ENCODE data around the gene TAPT1. TPM values are rescaled to one million over a fixed set of nuclear protein-coding genes. Genes with fewer than 3 reads are reported as not detected.

Gene TAPT1
- total RNA-seq, 5 donors from 2014 or later (not counting 1 experiment from before 2014, with no cell fraction given): 41.1 to 77.9 (median 50.3) TPM

DNA sequence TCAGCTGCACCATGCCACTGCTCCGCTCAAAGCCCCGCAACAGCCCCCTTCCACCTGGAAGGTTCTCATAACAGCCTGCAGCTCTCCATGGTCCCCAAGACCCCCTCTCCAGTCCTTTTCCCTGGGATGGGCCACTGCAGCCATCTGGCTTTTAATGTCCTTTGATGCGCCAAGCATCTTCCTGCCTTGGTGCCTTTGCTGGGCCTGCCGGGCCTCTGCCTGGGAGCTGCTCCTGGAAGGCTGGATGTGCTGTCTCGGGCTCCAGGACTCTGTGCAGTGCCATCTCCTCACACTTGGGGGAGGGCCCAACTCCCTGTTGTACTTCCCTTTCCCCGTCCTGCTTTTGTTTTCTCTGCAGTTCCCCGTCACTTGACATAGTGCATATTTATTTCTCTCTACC is 60.3 kb downstream of the TAPT1 start:
- peaks cover 0 to 8% (median 0%) of the 10 kb centered on the region in 3 donors for H3K4me1 Mint-ChIP-seq
- ChIA-PET CTCF (no interaction called here), POLR2A (no interaction called here)
- H3K4me3 Mint-ChIP-seq: no peak overlapping the region
- Histone ChIP-seq H3K4me1 (ENCODE audit: control insufficient read depth in 1 of 2, extremely low read depth in 1 of 2, insufficient read depth in 2 of 2, low read length in 2 of 2) (no peaks in the 10 kb centered on the region), H3K9me3 (no peaks in the 10 kb centered on the region), H3K27ac (ENCODE audit: low read length) (no peak overlapping the region), H3K36me3 (ENCODE audit: control insufficient read depth in 2 of 2, extremely low read depth in 1 of 2, insufficient read depth in 1 of 2, low read length in 1 of 2) (peaks cover 0 to 64% of the 10 kb centered on the region in 2 donors), H3K4me3 (ENCODE audit: control insufficient read depth in 1 of 2, extremely low read depth in 1 of 2, low read length in 1 of 2) (no peak overlapping the region), H3K27me3 (replicated peaks in 1 of 2; ENCODE audit: control insufficient read depth in 2 of 2, extremely low read depth in 1 of 2, insufficient read depth in 2 of 2, low read length in 1 of 2) (no peaks in the 10 kb centered on the region)
- DNase-seq (no peak), ATAC-seq (replicated peaks in 1 of 4) (no peak)
- no peak overlapping the region for H3K27ac Mint-ChIP-seq
- WGBS (ENCODE audit: insufficient coverage): 95% methylated on average over 5 of the region's 7 CpGs
- H3K27me3 Mint-ChIP-seq: no peaks in the 10 kb centered on the region
- H3K36me3 Mint-ChIP-seq: peaks cover 75% of the 10 kb centered on the region
- no peaks in the 10 kb centered on the region for H3K9me3 Mint-ChIP-seq

DNA sequence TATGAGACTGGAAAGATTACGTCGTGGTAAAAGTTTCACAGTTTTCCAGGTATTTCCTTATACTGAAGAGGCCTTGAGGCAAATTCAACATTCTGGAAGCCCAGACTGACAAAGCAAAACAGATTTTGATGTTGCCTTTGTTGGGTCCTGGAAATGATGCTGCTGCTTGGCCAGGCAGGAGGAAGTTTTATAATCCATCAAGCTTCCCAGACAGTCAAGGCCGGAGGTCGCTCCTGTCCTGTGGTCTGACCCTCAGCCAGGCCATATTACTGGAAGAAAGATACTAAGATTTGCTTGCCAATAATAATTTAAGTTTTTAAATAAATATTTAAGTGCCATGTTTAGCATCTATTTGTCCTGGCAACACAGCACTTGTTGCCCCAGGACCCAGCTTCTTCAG is 63.4 kb downstream of the TAPT1 start:
- H3K4me1 ChIP-seq (ENCODE audit: control insufficient read depth in 1 of 2, extremely low read depth in 1 of 2, insufficient read depth in 2 of 2, low read length in 2 of 2): no peaks in the 10 kb centered on the region
- no peak overlapping the region for H3K4me3 ChIP-seq (ENCODE audit: control insufficient read depth in 1 of 2, extremely low read depth in 1 of 2, low read length in 1 of 2)
- DNase-seq (no peak), ATAC-seq (replicated peaks in 1 of 4) (no peak)
- no peak overlapping the region for H3K4me3 Mint-ChIP-seq
- ChIA-PET POLR2A (interaction anchor here in 1 of 2 donors (0.6 kb wide), 1 partner anchor 19 kb away, joined by 3 read pairs; no protein-coding TSS in a partner anchor), CTCF (no interaction called here)
- no peaks in the 10 kb centered on the region for H3K9me3 Mint-ChIP-seq
- WGBS (ENCODE audit: insufficient coverage): 100% methylated on average over 2 of the region's 4 CpGs
- H3K36me3 ChIP-seq (ENCODE audit: control insufficient read depth in 2 of 2, extremely low read depth in 1 of 2, insufficient read depth in 1 of 2, low read length in 1 of 2): peaks cover 0 to 41% of the 10 kb centered on the region in 2 donors
- H3K27ac ChIP-seq (ENCODE audit: low read length): no peak overlapping the region
- peaks cover 0 to 8% (median 0%) of the 10 kb centered on the region in 3 donors for H3K4me1 Mint-ChIP-seq
- no peaks in the 10 kb centered on the region for H3K27me3 Mint-ChIP-seq
- no peak overlapping the region for H3K27ac Mint-ChIP-seq
- no peaks in the 10 kb centered on the region for H3K27me3 ChIP-seq (replicated peaks in 1 of 2; ENCODE audit: control insufficient read depth in 2 of 2, extremely low read depth in 1 of 2, insufficient read depth in 2 of 2, low read length in 1 of 2)
- H3K36me3 Mint-ChIP-seq: peaks cover 51% of the 10 kb centered on the region
- H3K9me3 ChIP-seq: no peaks in the 10 kb centered on the region

DNA sequence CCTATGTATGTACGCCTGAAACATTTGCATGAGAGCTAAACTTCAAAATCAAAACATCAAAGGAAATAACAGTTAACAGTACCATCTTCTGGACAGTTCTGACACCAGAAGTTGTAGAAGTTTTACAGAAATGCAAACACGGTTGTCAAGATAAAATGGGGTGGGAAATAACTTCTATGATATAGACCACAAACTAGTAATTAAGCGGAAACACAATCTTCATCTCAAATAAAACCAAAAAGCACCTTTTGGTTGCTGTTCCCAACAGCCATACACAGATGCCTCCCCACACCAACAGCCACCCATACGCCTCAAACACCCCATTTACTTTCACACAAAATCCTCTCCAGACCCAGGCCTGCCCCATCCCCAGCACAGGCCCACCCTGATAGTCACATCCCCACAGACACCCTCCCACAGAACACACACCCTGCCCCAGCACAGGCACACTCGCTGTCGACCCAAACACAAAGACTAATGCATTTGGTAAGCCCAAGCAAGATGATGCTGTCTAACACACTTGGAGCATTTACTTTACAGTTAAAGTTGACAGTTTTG is 64.3 kb downstream of the TAPT1 start:
- Mint-ChIP-seq H3K36me3 (peaks cover 48% of the 10 kb centered on the region), H3K4me3 (no peak overlapping the region), H3K27me3 (no peaks in the 10 kb centered on the region), H3K9me3 (no peaks in the 10 kb centered on the region), H3K27ac (peak overlapping the region in 1 of 2 donors; percentile 31), H3K4me1 (peaks cover 0 to 8% (median 0%) of the 10 kb centered on the region in 3 donors)
- WGBS (ENCODE audit: insufficient coverage): 83% methylated on average over 2 of the region's 6 CpGs
- Histone ChIP-seq H3K36me3 (ENCODE audit: control insufficient read depth in 2 of 2, extremely low read depth in 1 of 2, insufficient read depth in 1 of 2, low read length in 1 of 2) (peaks cover 0 to 37% of the 10 kb centered on the region in 2 donors), H3K27ac (ENCODE audit: low read length) (no peak overlapping the region), H3K9me3 (no peaks in the 10 kb centered on the region), H3K27me3 (replicated peaks in 1 of 2; ENCODE audit: control insufficient read depth in 2 of 2, extremely low read depth in 1 of 2, insufficient read depth in 2 of 2, low read length in 1 of 2) (no peaks in the 10 kb centered on the region), H3K4me1 (ENCODE audit: control insufficient read depth in 1 of 2, extremely low read depth in 1 of 2, insufficient read depth in 2 of 2, low read length in 2 of 2) (no peaks in the 10 kb centered on the region), H3K4me3 (ENCODE audit: control insufficient read depth in 1 of 2, extremely low read depth in 1 of 2, low read length in 1 of 2) (no peak overlapping the region)
- ATAC-seq (replicated peaks in 1 of 4): peak in 1 of 4 experiments; percentile 32
- POLR2A ChIA-PET: no interaction called here
- CTCF ChIA-PET: interaction anchor here (0.7 to 1.3 kb wide), 2 partner anchors 104 to 143 kb away, joined by 3 to 4 read pairs; no protein-coding TSS in a partner anchor
- no peak for DNase-seq

DNA sequence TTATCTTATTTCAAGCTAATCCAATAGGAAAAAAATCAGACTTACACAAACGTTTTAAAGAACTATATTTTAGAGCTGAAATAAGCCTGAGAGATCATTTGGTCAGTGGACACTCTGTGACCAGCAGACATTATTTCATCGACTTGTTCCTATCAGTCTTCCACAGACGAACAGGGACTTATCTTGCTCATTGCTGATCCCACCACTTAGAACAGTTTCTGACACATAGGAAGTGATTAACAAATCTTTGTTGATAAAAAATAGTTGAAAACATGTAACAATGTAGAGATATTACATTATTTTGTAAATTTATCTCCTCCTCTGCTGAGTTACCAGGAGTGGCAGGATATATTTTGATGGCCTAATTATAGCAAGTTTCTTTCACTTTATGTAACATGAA is 65.8 kb downstream of the TAPT1 start:
- no peak overlapping the region for H3K4me3 Mint-ChIP-seq
- peaks cover 35% of the 10 kb centered on the region for H3K36me3 Mint-ChIP-seq
- ChIA-PET POLR2A (no interaction called here), CTCF (no interaction called here)
- Histone ChIP-seq H3K27ac (ENCODE audit: low read length) (no peak overlapping the region), H3K4me1 (ENCODE audit: control insufficient read depth in 1 of 2, extremely low read depth in 1 of 2, insufficient read depth in 2 of 2, low read length in 2 of 2) (no peaks in the 10 kb centered on the region), H3K4me3 (ENCODE audit: control insufficient read depth in 1 of 2, extremely low read depth in 1 of 2, low read length in 1 of 2) (no peak overlapping the region), H3K36me3 (ENCODE audit: control insufficient read depth in 2 of 2, extremely low read depth in 1 of 2, insufficient read depth in 1 of 2, low read length in 1 of 2) (peaks cover 0 to 23% of the 10 kb centered on the region in 2 donors), H3K9me3 (no peaks in the 10 kb centered on the region), H3K27me3 (replicated peaks in 1 of 2; ENCODE audit: control insufficient read depth in 2 of 2, extremely low read depth in 1 of 2, insufficient read depth in 2 of 2, low read length in 1 of 2) (no peaks in the 10 kb centered on the region)
- no peak for DNase-seq
- no peak for ATAC-seq (replicated peaks in 1 of 4)
- peaks cover 0 to 8% (median 0%) of the 10 kb centered on the region in 3 donors for H3K4me1 Mint-ChIP-seq
- H3K27me3 Mint-ChIP-seq: no peaks in the 10 kb centered on the region
- no peaks in the 10 kb centered on the region for H3K9me3 Mint-ChIP-seq
- no CpG with 5 or more reads among the region's 3 CpGs for WGBS (ENCODE audit: insufficient coverage)
- no peak overlapping the region for H3K27ac Mint-ChIP-seq

- Mint-ChIP-seq H3K4me3 (no peak overlapping the region), H3K27me3 (no peaks in the 10 kb centered on the region), H3K27ac (no peak overlapping the region), H3K9me3 (no peaks in the 10 kb centered on the region), H3K4me1 (peaks cover 0 to 8% (median 0%) of the 10 kb centered on the region in 3 donors), H3K36me3 (peaks cover 25% of the 10 kb centered on the region)
- no peak for ATAC-seq (replicated peaks in 1 of 4)
- Histone ChIP-seq H3K9me3 (no peaks in the 10 kb centered on the region), H3K4me1 (ENCODE audit: control insufficient read depth in 1 of 2, extremely low read depth in 1 of 2, insufficient read depth in 2 of 2, low read length in 2 of 2) (no peaks in the 10 kb centered on the region), H3K36me3 (ENCODE audit: control insufficient read depth in 2 of 2, extremely low read depth in 1 of 2, insufficient read depth in 1 of 2, low read length in 1 of 2) (peaks cover 0 to 14% of the 10 kb centered on the region in 2 donors), H3K4me3 (ENCODE audit: control insufficient read depth in 1 of 2, extremely low read depth in 1 of 2, low read length in 1 of 2) (no peak overlapping the region), H3K27me3 (replicated peaks in 1 of 2; ENCODE audit: control insufficient read depth in 2 of 2, extremely low read depth in 1 of 2, insufficient read depth in 2 of 2, low read length in 1 of 2) (no peaks in the 10 kb centered on the region), H3K27ac (ENCODE audit: low read length) (no peak overlapping the region)
- no peak for DNase-seq
- POLR2A ChIA-PET: no interaction called here
- CTCF ChIA-PET: no interaction called here
- WGBS (ENCODE audit: insufficient coverage): 96% methylated on average over 3 of the region's 3 CpGs
Observed at GRCh38 chr4:16159286-16159685, 67.0 kb downstream of the TAPT1 start.

DNA sequence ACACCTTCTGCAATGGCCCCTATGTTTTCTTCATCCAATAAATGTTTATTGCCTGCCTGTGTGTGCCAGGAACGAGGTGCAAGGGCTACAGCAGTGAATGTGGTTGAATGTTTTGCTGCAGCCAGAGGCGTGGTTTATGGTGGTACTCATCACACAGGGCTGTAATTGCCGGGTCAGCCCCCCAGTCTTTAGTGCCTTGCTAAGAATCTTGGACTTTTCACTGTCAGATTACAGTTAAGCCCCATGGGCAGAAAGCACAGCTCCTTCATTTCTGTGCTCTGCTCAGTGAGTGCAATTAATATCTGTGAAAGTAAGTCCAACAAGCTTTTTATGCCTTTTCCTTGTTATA is 67.8 kb downstream of the TAPT1 start:
- Mint-ChIP-seq H3K27me3 (no peaks in the 10 kb centered on the region), H3K9me3 (no peaks in the 10 kb centered on the region), H3K27ac (no peak overlapping the region), H3K4me1 (peaks cover 0 to 8% (median 0%) of the 10 kb centered on the region in 3 donors), H3K36me3 (peaks cover 19% of the 10 kb centered on the region), H3K4me3 (no peak overlapping the region)
- ChIA-PET POLR2A (interaction anchor here in 1 of 2 donors (0.6 kb wide), 1 partner anchor 505 kb away, joined by 4 read pairs; no protein-coding TSS in a partner anchor), CTCF (interaction anchor here in 1 of 2 donors (0.6 to 0.8 kb wide), 4 partner anchors 9 to 1391 kb away, joined by 3 to 9 read pairs (median 4); no protein-coding TSS in a partner anchor)
- WGBS (ENCODE audit: insufficient coverage): 90% methylated on average over 3 of the region's 3 CpGs
- no peak overlapping the region for H3K4me3 ChIP-seq (ENCODE audit: control insufficient read depth in 1 of 2, extremely low read depth in 1 of 2, low read length in 1 of 2)
- no peaks in the 10 kb centered on the region for H3K4me1 ChIP-seq (ENCODE audit: control insufficient read depth in 1 of 2, extremely low read depth in 1 of 2, insufficient read depth in 2 of 2, low read length in 2 of 2)
- no peaks in the 10 kb centered on the region for H3K27me3 ChIP-seq (replicated peaks in 1 of 2; ENCODE audit: control insufficient read depth in 2 of 2, extremely low read depth in 1 of 2, insufficient read depth in 2 of 2, low read length in 1 of 2)
- no peaks in the 10 kb centered on the region for H3K9me3 ChIP-seq
- H3K27ac ChIP-seq (ENCODE audit: low read length): no peak overlapping the region
- H3K36me3 ChIP-seq (ENCODE audit: control insufficient read depth in 2 of 2, extremely low read depth in 1 of 2, insufficient read depth in 1 of 2, low read length in 1 of 2): peaks cover 0 to 7% of the 10 kb centered on the region in 2 donors
- ATAC-seq (replicated peaks in 1 of 4): no peak
- no peak for DNase-seq
